ENCODE data around the gene ITGB6.

The ITGB6 gene

DNA sequence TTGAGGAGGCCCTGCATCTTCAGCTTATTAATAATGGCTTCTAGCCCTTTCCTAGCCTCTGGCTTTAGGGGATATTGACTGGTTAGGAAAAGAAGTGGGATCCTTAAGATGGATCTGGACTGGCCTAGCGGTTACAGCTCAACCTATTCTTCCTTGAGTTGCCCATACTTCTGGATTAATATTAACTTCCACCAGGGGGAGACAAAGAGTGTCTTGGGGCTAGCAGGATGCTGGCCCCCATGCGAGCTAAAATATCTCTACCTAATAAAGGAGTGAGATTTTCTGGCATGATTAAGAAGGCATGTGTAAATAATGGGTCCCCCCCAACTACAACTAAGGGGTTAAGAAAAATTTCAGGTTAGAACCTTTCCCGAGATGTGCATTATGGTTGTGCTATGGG lies 114.4 kb downstream of the ITGB6 start:
- no peak for TF ChIP-seq POLR2A (IDR thresholded peaks at IDR 0.05; ENCODE audit: low read length)
- TF ChIP-seq GATA1 (IDR thresholded peaks at IDR 0.05; ENCODE audit: low read depth, low read length): no peak

DNA sequence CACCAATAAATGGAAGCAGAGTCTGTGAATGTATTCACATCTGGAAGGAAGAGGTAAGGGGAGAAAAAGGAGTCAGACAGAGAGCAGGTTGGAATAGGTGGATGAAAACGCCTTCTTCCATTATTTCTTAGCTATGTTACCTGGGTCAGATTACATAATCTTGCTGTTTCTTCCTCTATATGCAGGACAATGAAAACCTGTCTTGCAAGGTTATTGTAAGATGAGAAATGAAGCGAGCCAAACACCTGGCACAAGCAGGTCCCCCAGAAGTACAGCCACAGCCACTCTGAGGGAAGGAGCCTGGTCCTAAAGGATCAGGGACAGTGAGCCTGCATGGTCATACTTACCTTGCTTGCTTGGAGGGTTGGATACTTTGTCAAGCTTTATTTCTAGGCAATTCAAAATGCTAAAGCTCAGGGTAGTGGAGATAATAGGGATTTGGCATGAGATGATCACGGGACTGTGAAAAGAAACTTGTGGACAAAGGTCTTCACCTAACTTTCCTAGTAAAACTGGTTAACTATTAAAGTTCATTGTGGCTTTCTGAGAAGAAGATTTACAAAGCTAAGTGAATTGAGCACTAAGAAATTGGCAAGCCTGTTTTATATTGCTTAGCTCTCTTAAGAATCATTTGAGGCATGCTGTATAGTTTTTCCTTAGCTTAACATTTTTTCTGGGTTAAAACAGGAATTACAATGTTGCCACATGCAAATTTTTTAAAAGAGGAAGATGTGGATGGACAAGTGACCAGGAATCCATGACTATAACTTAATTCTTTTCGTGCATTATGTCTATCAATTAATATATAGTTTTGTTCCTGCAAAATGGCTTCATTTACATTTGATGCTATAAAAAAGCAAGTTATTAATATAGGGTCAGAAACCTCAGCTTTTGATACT lies 121.9 kb downstream of the ITGB6 start:
- DNase-seq: no peak
- TF ChIP-seq GATA1 (IDR thresholded peaks at IDR 0.05; ENCODE audit: low read depth, low read length) (no peak), POLR2A (IDR thresholded peaks at IDR 0.05; ENCODE audit: low read length) (no peak)

More for the DNA sequence above, 114.4 kb downstream of the ITGB6 start:
- peak; percentile 1 to 20 for DNase-seq

- no peak for TF ChIP-seq GATA1 (IDR thresholded peaks at IDR 0.05; ENCODE audit: low read depth, low read length)
- TF ChIP-seq POLR2A (IDR thresholded peaks at IDR 0.05; ENCODE audit: low read length): no peak
- DNase-seq: no peak
Observed at GRCh38 chr2:160076914-160077313, 123.2 kb downstream of the ITGB6 start.

GRCh38 chr2:160076241-160076640 lies 123.8 kb downstream of the ITGB6 start:
- DNase-seq: no peak
- TF ChIP-seq GATA1 (IDR thresholded peaks at IDR 0.05; ENCODE audit: low read depth, low read length) (no peak), POLR2A (IDR thresholded peaks at IDR 0.05; ENCODE audit: low read length) (no peak)

- DNase-seq: no peak
- no peak for TF ChIP-seq POLR2A (IDR thresholded peaks at IDR 0.05; ENCODE audit: low read length)
- no peak for TF ChIP-seq GATA1 (IDR thresholded peaks at IDR 0.05; ENCODE audit: low read depth, low read length)
Observed at GRCh38 chr2:160075171-160075570, 124.9 kb downstream of the ITGB6 start.

GRCh38 chr2:160073284-160073888 lies 126.7 kb downstream of the ITGB6 start:
- no peak for DNase-seq
- TF ChIP-seq POLR2A (IDR thresholded peaks at IDR 0.05; ENCODE audit: low read length) (no peak), GATA1 (IDR thresholded peaks at IDR 0.05; ENCODE audit: low read depth, low read length) (no peak)

GRCh38 chr2:160068906-160069305 lies 131.2 kb downstream of the ITGB6 start:
- TF ChIP-seq POLR2A (IDR thresholded peaks at IDR 0.05; ENCODE audit: low read length) (no peak), GATA1 (IDR thresholded peaks at IDR 0.05; ENCODE audit: low read depth, low read length) (no peak)
- no peak for DNase-seq

DNA sequence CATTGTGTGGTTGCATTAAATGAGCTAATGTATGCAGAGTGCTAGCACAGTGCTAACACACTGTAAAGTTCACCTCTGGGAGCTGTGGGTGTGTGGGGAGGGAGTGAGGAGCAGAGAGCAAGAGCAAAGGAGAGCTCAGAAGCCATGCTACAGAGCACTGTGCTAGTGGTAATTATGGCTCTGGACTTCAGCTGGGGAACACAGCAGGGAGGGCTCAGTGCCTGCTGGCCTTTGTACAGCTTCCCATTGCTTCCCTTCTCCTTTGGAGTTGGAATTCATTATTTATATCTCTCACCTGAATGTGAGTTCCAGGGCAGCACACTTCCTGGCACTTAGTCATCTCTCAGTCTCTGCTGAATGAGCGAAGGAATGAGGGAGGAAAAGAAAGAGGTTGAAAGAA lies 135.2 kb downstream of the ITGB6 start:
- TF ChIP-seq POLR2A (IDR thresholded peaks at IDR 0.05; ENCODE audit: low read length): no peak
- no peak for TF ChIP-seq GATA1 (IDR thresholded peaks at IDR 0.05; ENCODE audit: low read depth, low read length)
- DNase-seq: no peak

DNA sequence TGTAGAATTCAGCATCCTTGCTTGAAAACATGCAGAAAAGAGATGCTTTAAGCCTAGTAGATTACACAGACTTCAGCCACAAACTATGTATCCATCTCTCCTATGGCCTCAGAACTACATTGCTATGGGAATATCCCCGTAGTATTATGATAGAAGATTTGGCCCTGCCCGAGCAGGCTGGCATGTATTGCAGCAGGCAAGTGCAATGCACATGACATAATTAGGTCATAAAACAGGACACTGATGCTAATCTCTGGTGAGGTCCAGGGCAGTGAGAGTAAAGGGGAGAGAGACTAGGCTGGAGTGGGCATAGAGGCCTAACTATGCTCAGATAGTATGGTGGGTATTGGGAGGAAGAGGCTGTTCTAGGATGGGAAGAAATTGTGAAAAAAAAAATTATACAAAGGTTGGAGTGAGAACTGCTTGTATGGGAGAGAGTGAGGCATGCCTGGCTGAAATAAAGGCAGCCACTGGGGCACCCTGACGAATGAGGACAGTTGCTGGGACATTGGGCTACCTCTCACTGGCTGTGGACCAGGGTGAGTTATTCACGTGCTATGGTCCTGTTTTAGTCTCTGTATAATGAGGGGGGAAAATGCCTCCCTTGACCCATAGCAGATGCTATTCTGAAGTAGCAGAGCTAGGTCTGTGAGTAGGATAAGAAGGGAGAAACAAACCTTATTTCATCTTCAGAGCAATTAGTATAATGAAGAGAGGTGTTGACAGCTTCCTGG lies 136.0 kb downstream of the ITGB6 start:
- no peak for TF ChIP-seq GATA1 (IDR thresholded peaks at IDR 0.05; ENCODE audit: low read depth, low read length)
- TF ChIP-seq POLR2A (IDR thresholded peaks at IDR 0.05; ENCODE audit: low read length): no peak
- no peak for DNase-seq

- TF ChIP-seq POLR2A (IDR thresholded peaks at IDR 0.05; ENCODE audit: low read length) (no peak), GATA1 (IDR thresholded peaks at IDR 0.05; ENCODE audit: low read depth, low read length) (no peak)
- no peak for DNase-seq
Observed at GRCh38 chr2:160063271-160063670, 136.8 kb downstream of the ITGB6 start.

DNA sequence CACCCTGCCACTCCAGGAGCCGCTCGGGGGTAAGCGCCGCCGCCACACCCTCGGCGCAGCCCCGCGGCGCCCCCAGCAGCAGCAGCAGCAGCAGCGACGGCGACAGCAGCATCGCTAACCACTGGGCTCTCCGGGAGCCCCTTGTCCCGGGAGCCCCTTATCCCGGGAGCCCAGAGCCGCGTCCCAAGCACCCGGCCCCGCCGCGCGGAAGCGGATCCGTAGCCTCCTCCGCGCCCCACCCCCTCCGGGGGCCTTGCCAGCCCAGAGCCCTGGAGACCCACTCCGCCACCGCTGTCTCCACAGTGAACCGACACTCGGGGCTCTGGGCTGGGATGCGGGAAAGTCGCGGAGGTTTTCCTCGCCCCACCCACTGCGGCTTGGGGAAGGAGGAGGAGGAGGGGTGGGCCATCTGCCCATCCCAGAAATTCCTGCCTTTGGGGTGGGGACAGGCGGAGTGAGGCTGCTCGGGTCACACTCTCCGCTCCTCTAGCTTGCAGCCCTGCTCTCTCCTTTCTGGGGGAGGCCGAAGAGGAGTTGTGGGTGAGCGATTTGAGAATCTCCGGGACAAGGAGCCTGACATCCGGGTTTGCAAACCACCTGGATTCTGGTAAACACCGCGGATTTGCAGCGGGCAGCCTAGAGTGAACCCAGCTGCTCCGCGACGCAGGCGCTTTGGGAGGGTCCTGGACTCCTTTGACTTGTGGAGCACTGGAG lies 137.6 kb downstream of the ITGB6 start, which contains the start of gene PLA2R1:
PLA2R1 (minus strand) TSS at position 324 of the 714 bp plus-strand sequence; CDS start at position 112, 212 bp downstream.
- no peak for DNase-seq
- TF ChIP-seq POLR2A (IDR thresholded peaks at IDR 0.05; ENCODE audit: low read length) (no peak), GATA1 (IDR thresholded peaks at IDR 0.05; ENCODE audit: low read depth, low read length) (no peak)

GRCh38 chr2:160061944-160062291 lies 138.2 kb downstream of the ITGB6 start:
- no peak for TF ChIP-seq POLR2A (IDR thresholded peaks at IDR 0.05; ENCODE audit: low read length)
- no peak for TF ChIP-seq GATA1 (IDR thresholded peaks at IDR 0.05; ENCODE audit: low read depth, low read length)
- no peak for DNase-seq

GRCh38 chr2:160061533-160061932 lies 138.5 kb downstream of the ITGB6 start:
- TF ChIP-seq GATA1 (IDR thresholded peaks at IDR 0.05; ENCODE audit: low read depth, low read length): no peak
- no peak for TF ChIP-seq POLR2A (IDR thresholded peaks at IDR 0.05; ENCODE audit: low read length)
- DNase-seq: no peak

Measured in erythroblast (primary cell).